Spinal cord (tissue), 10 donors: Measurements from ENCODE around the gene NEK9. TPM values are rescaled to one million over a fixed set of nuclear protein-coding genes. Genes with fewer than 3 reads are reported as not detected.

Experiments
- DNase-seq, 6 donors: peaks; one replicate each; pipeline versions ENCODE4 v3.0.0 to v3.0.0-alpha.2; 2013 to 2015; ENCODE audit warnings: low spot score in 6 of 6, low read depth in 4 of 6
- H3K27ac ChIP-seq: one replicate; pipeline ENCODE4 v1.5.1; 2013; ENCODE audit warnings: low read depth, low read length, control low read depth
- H3K27me3 ChIP-seq: one replicate; pipeline ENCODE4 v1.6.1; 2013; ENCODE audit warnings: low read length; ENCODE audit not compliant: control insufficient read depth, insufficient read depth
- H3K36me3 ChIP-seq: one replicate; pipeline ENCODE4 v1.6.1; 2013; ENCODE audit warnings: low read length; ENCODE audit not compliant: control insufficient read depth, insufficient read depth
- H3K4me1 ChIP-seq: one replicate; pipeline ENCODE4 v1.6.1; 2013; ENCODE audit warnings: low read length; ENCODE audit not compliant: control insufficient read depth, insufficient read depth
- H3K4me3 ChIP-seq: one replicate; pipeline ENCODE4 v1.5.1; 2013; ENCODE audit warnings: low read depth, low read length, control low read depth
- H3K9me3 ChIP-seq: one replicate; pipeline ENCODE4 v1.6.1; 2013; ENCODE audit warnings: low read length; ENCODE audit not compliant: control insufficient read depth, insufficient read depth
- WGBS: methylation state at CpG from one replicate; pipeline ENCODE4 v1.1.5; 2013; ENCODE audit warnings: missing lambda C conversion rate; ENCODE audit not compliant: insufficient coverage; 5-methylcytosine and 5-hydroxymethylcytosine counted together
- polyA plus RNA-seq, 2 donors: library from polyadenylated mRNA; unstranded; fragments of 120-200 nt; gene quantifications; one replicate each; pipeline ENCODE4 v1.2.1, GENCODE V29; 2013; ENCODE audit not compliant: insufficient read length in 2 of 2
- total RNA-seq, 2 donors: library from RNA; depleted of rRNA in 1 of 2; stranded (reverse); fragments of 120-200 nt in 1 of 2; fragments of >200 nt in 1 of 2; gene quantifications; one replicate each; pipeline versions ENCODE4 v1.2.3 to v1.2.4, GENCODE V29; 2013 to 2014
- donor health status: healthy.

The NEK9 gene
- total and polyA plus RNA-seq, 4 donors, result 42.9 to 89.9 (median 54.6) TPM

DNA sequence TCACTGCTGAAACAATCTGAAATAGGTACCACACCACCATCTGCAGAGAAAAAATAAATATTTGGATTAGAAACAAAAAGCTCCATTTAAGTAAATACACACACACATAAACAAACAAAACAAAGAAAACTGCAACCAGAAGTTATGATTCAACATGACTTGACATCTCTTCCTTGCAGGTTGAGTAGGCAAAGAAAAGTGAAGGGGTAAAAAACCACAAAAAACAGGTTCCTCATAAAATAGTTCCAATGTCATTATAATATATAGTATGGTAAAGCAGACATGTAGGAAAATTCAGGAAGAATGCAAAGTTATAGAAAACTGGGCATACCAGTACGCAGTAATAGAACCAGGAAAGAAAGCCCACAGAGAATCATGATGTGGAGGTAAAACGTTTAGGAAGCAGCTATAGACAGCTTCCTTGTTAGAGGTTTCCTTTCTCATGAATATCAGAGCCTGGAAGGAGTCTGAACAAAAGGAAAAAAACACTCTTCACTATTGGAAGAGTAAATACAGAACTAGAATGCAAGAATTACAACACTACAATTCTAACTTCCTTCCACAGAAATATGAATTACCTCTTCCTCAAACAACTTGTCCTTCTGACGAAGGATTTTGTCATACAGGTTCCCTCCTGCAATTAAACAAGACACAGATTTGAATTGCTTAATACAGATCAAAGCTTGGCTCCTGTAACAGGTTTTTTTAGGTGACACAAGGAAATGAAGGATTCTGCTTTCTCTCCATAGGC, 6.1 kb downstream of the NEK9 start:
- Histone ChIP-seq H3K27me3 (no peaks in the 10 kb centered on the region), H3K36me3 (peaks cover 9% of the 10 kb centered on the region), H3K9me3 (no peaks in the 10 kb centered on the region), H3K4me3 (no peak overlapping the region), H3K4me1 (no peaks in the 10 kb centered on the region), H3K27ac (no peak overlapping the region)
- no peak for DNase-seq
- 92% methylated on average over 2 of the region's 3 CpGs for WGBS

DNA sequence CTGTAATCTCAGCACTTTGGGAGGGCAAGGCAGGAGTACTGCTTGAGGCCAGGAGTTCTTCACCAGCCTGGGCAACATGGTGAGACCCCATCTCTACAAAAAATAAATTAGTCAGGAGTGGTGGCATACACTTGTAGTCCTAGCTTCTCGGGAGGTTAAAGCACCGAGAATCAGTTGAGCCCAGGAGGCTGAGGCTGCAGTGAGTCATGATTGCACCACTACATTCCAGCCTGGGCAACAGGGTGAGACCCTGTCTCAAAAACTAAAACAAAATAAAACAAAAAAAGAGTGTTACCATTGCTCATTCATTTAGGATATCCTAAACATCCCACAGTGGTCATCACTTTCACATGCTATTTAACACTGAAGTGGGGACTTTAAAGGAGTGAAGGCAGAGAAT, 7.8 kb downstream of the NEK9 start:
- no peak overlapping the region for H3K27ac ChIP-seq
- H3K27me3 ChIP-seq, result no peaks in the 10 kb centered on the region
- WGBS, result 100% methylated on average over 2 of the region's 2 CpGs
- peaks cover 9% of the 10 kb centered on the region for H3K36me3 ChIP-seq
- H3K4me1 ChIP-seq, result no peaks in the 10 kb centered on the region
- DNase-seq, result no peak
- H3K4me3 ChIP-seq, result no peak overlapping the region
- H3K9me3 ChIP-seq, result no peaks in the 10 kb centered on the region

DNA sequence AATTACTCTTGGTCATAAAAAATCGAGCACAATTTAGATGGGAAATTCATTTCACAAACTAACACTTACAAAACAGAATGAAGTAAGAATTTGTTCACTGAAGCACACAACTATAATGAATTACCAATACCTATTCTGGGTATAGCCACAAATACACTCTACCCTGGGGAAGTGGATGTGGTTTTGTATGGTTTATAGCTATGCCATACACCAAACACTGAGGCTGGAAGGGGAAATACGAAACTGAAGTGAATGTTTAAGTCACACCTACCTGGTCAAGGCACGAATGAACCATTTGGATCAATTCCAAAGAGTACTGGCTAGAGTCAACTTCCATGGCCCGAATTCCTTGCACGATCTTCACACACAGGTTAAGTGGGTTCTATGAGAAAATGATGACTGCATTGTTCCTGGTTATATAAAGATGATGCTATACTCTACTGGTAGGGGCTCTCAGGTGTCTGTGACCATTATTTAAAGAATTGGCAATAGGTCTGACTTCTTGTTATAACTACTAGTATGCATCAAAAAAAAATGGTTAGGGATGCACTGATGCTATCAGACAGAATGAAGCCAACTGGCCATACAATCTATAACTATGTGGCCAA, 12.8 kb downstream of the NEK9 start:
- no peaks in the 10 kb centered on the region for H3K4me1 ChIP-seq
- no peak overlapping the region for H3K27ac ChIP-seq
- no peak for DNase-seq
- H3K27me3 ChIP-seq, result no peaks in the 10 kb centered on the region
- peaks cover 15% of the 10 kb centered on the region for H3K36me3 ChIP-seq
- H3K4me3 ChIP-seq, result no peak overlapping the region
- no peaks in the 10 kb centered on the region for H3K9me3 ChIP-seq
- WGBS, result 93% methylated on average over 3 of the region's 5 CpGs

DNA sequence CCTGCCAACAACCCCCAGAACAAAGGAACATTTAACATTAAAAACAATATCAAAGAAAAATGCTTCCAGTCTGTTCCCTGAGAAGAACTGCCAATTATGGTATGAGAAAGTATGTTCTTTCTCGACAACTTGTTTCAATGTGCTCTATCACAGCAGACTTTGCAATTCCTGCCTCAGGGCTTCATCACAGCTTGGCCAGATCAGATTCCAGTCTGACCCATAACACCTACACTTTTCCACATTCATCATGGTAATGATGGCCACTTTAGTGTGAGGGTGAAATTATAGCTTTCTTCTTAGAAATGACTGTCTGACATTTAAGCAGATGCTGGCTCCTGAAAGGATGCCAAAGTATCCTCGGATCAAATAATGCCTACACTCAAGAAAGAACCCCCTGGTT, 17.0 kb downstream of the NEK9 start:
- Histone ChIP-seq H3K27ac (no peak overlapping the region), H3K4me1 (no peaks in the 10 kb centered on the region), H3K4me3 (no peak overlapping the region), H3K27me3 (no peaks in the 10 kb centered on the region), H3K36me3 (peaks cover 35% of the 10 kb centered on the region), H3K9me3 (no peaks in the 10 kb centered on the region)
- no CpG with 5 or more reads among the region's 2 CpGs for WGBS
- DNase-seq, result no peak

DNA sequence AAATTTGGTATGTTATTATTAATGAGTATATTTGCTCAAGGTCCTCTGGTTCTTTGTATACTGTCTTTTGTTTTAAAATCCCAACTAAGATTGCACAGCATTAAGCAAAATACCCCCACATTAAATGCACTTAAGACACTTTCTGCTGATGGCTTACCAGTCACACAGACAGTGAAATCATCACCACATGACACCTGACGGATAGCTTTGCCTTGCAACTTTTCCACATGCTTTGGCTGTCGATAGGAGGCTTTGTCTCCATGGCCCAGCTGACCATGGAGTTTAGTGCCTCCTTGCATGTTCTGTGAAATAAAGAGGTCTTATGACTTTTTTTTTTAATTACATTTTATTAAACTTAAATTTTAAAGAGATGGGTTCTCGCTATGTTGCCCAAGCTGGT, 19.7 kb downstream of the NEK9 start:
- Histone ChIP-seq H3K4me3 (no peak overlapping the region), H3K27me3 (no peaks in the 10 kb centered on the region), H3K27ac (no peak overlapping the region), H3K36me3 (peaks cover 41% of the 10 kb centered on the region), H3K9me3 (no peaks in the 10 kb centered on the region), H3K4me1 (no peaks in the 10 kb centered on the region)
- no CpG with 5 or more reads among the region's 3 CpGs for WGBS
- no peak for DNase-seq

DNA sequence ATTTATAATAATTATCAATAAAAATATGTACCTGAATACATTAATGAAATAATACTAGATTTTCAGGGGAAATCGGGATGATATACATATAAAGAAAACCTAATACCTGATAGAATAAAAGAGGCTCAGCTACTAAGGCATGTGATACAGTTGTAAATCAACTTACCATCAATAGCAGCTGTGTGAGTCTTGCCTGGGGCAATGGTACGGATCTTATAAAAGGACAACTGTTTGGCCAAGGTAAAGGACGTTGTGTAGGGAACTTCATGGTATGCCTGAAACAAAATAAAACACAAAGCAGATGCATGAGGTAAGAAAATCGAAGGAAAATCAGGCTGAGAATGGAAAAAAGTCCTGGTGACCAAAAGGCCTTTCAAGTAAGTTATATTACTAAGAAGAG, 25.4 kb downstream of the NEK9 start:
- DNase-seq, result no peak

DNA sequence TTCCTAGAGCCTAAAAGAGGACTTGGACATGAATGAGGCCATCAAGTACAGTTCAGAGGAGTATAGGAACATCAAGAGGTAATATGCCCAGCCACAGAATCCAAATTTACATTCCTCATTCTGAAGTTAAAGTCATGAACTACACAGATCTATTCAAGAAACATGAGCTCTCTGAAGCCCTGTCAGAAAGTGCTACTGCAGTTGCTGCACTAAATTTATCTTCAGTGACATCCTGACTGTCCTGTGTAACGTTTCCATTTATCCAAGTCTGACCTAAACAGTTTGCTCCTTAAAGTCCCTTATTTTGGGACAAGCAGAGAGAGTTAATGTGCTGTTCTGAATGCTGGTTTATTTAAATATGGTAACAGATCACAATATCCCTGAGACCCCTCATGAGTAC, 28.2 kb downstream of the NEK9 start:
- no peak for DNase-seq
- no peak overlapping the region for H3K27ac ChIP-seq
- H3K9me3 ChIP-seq, result no peaks in the 10 kb centered on the region
- no peaks in the 10 kb centered on the region for H3K27me3 ChIP-seq
- no CpG with 5 or more reads among the region's 1 CpG for WGBS
- H3K36me3 ChIP-seq, result peaks cover 52% of the 10 kb centered on the region
- no peaks in the 10 kb centered on the region for H3K4me1 ChIP-seq
- no peak overlapping the region for H3K4me3 ChIP-seq

More for the DNA sequence above, 25.4 kb downstream of the NEK9 start:
- no CpG with 5 or more reads among the region's 4 CpGs for WGBS
- H3K4me3 ChIP-seq, result no peak overlapping the region
- no peaks in the 10 kb centered on the region for H3K4me1 ChIP-seq
- H3K27ac ChIP-seq, result no peak overlapping the region
- no peaks in the 10 kb centered on the region for H3K27me3 ChIP-seq
- no peaks in the 10 kb centered on the region for H3K9me3 ChIP-seq
- peaks cover 56% of the 10 kb centered on the region for H3K36me3 ChIP-seq

DNA sequence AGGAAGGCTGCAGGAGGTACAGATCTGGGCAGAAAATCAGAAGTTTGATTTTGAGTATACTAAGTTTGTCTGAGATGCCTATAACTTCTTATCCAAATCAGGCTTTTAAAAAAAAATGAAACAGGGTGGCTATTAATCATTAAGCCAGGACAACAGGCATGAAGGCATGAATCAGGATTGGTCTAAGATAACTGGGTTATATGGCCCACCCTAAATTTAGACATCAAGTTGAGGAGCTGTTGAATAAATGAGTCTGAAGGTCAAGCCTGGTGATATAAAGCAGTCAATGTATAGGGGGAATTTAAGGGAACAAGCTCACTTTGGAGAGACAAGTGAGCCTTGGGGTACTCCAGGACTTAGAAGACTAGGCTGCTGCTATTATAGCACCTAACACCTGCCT, 28.6 kb downstream of the NEK9 start:
- H3K36me3 ChIP-seq, result peaks cover 57% of the 10 kb centered on the region
- no peak for DNase-seq
- H3K4me3 ChIP-seq, result no peak overlapping the region
- no peaks in the 10 kb centered on the region for H3K27me3 ChIP-seq
- H3K9me3 ChIP-seq, result no peaks in the 10 kb centered on the region
- H3K27ac ChIP-seq, result no peak overlapping the region
- H3K4me1 ChIP-seq, result no peaks in the 10 kb centered on the region

DNA sequence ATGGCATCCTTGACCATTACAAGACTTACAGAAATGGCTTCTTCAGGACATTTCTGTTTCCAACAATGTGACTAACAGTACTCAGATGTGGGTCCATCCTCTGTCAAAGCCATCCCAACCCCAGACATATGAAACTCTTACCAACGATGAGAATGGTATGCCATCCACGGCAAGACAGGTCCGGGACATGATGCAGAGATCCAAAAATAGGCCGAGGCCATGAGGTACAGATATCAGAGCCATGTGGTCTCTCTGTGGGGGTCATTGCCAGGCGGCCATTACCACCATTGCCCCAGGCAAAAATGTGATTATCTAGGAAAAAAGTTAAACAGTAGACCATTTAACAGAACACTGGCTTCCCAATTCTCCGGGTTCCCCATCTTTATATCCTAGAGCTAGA, 29.9 kb downstream of the NEK9 start:
- H3K9me3 ChIP-seq, result no peaks in the 10 kb centered on the region
- H3K4me3 ChIP-seq, result no peak overlapping the region
- H3K27ac ChIP-seq, result no peak overlapping the region
- 96% methylated on average over 4 of the region's 6 CpGs for WGBS
- DNase-seq, result no peak
- no peaks in the 10 kb centered on the region for H3K4me1 ChIP-seq
- peaks cover 51% of the 10 kb centered on the region for H3K36me3 ChIP-seq
- no peaks in the 10 kb centered on the region for H3K27me3 ChIP-seq

DNA sequence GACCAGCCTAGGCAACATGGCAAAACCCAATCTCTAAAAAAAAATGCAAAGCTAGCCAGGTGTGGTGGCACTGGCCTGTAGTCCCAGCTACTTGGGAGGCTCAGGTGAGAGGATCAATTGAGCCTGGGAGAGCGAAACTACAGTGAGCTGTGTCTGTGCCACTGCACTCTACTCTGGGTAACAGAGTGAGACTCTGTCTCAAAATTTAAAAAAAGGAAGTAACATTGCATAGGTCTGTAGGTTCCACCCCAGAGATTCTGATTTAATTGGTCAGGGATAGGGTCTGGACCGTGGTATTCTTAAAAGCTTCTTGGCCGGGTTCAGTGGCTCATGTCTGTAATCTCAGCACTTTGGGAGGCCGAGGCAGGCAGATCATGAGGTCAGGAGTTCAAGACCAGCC, 31.2 kb downstream of the NEK9 start:
- no peak overlapping the region for H3K4me3 ChIP-seq
- no peak for DNase-seq
- no peaks in the 10 kb centered on the region for H3K9me3 ChIP-seq
- H3K27me3 ChIP-seq, result no peaks in the 10 kb centered on the region
- peaks cover 52% of the 10 kb centered on the region for H3K36me3 ChIP-seq
- 96% methylated on average over 4 of the region's 4 CpGs for WGBS
- H3K4me1 ChIP-seq, result no peaks in the 10 kb centered on the region
- H3K27ac ChIP-seq, result no peak overlapping the region
